SIG-M5 treated with dmso at 0.1 percent for 504 hours (cell line): ENCODE results near the gene GSTO2.

Experiments used
- DNase-seq: peaks from one replicate; lab custom pipeline; 2025; ENCODE audit not compliant: unreplicated experiment; lab: John Stamatoyannopoulos, UW

The GSTO2 gene

GRCh38 chr10:104337985-104338735 lies 69.2 kb downstream of the GSTO2 start, which contains the start of gene ITPRIP:
TSS of gene ITPRIP (minus strand) at chr10:104338465. CDS start at chr10:104316051, 22,414 bp downstream.
- peak; percentile 83 for DNase-seq

- peak; percentile 17 for DNase-seq
Measured at GRCh38 chr10:104339469-104340110, 70.6 kb downstream of the GSTO2 start.

GRCh38 chr10:104340111-104340526 lies 71.1 kb downstream of the GSTO2 start:
- no peak for DNase-seq

- DNase-seq: no peak
Measured at GRCh38 chr10:104340641-104341040, 71.7 kb downstream of the GSTO2 start.

- DNase-seq: no peak
Measured at GRCh38 chr10:104342941-104343411, 74.0 kb downstream of the GSTO2 start.

GRCh38 chr10:104344219-104344618 lies 75.2 kb downstream of the GSTO2 start:
- no peak for DNase-seq

- DNase-seq: no peak
Measured at GRCh38 chr10:104345515-104345914, 76.5 kb downstream of the GSTO2 start.

GRCh38 chr10:104345941-104346340 lies 77.0 kb downstream of the GSTO2 start:
- no peak for DNase-seq

- peak; percentile 27 for DNase-seq
Measured at GRCh38 chr10:104347295-104348045, 78.5 kb downstream of the GSTO2 start.

GRCh38 chr10:104348601-104349000 lies 79.6 kb downstream of the GSTO2 start:
- no peak for DNase-seq

GRCh38 chr10:104349623-104350126 lies 80.7 kb downstream of the GSTO2 start:
- DNase-seq: peak; percentile 91

- peak; percentile 62 for DNase-seq
Measured at GRCh38 chr10:104350127-104350635, 81.2 kb downstream of the GSTO2 start.

GRCh38 chr10:104351061-104351702 lies 82.2 kb downstream of the GSTO2 start:
- peak; percentile 92 for DNase-seq

- DNase-seq: peak; percentile 19
Measured at GRCh38 chr10:104351919-104352318, 82.9 kb downstream of the GSTO2 start.

GRCh38 chr10:104353325-104354048 lies 84.5 kb downstream of the GSTO2 start, which contains the start of gene CFAP58:
TSS of gene CFAP58 (plus strand) at chr10:104353833. CDS start at chr10:104353898, 65 bp downstream.
- peak; percentile 50 for DNase-seq
